Testis (tissue), 3 donors: ENCODE measurements around the gene LARGE1. TPM values are rescaled to one million over a fixed set of nuclear protein-coding genes. Genes with fewer than 3 reads are reported as not detected.

Experiments used
- DNase-seq: peaks from one replicate; pipeline ENCODE4 v3.0.0-alpha.2; 2019
- H3K27ac ChIP-seq, 2 donors: fragments of 200-600 bp; sonication (generic); one replicate each; pipeline ENCODE4 v1.5.1; 2019
- H3K27me3 ChIP-seq: fragments of 200-600 bp; sonication (generic); one replicate; pipeline ENCODE4 v1.5.1; 2019
- H3K36me3 ChIP-seq: fragments of 200-600 bp; sonication (generic); one replicate; pipeline ENCODE4 v1.5.1; 2017; ENCODE audit warnings: low read depth; ENCODE audit errors: missing control alignments
- H3K4me1 ChIP-seq: fragments of 200-600 bp; sonication (generic); one replicate; pipeline ENCODE4 v1.5.1; 2019
- H3K4me3 ChIP-seq, 2 donors: fragments of 200-600 bp; sonication (generic); one replicate each; pipeline ENCODE4 v1.5.1; 2017 to 2019
- H3K9me3 ChIP-seq: fragments of 200-600 bp; sonication (generic); one replicate; pipeline ENCODE4 v1.5.1; 2017
- POLR2A ChIP-seq: fragments of 450-650 bp; IDR thresholded peaks from one replicate; pipeline ENCODE4 v1.6.1; 2017; ENCODE audit warnings: antibody characterized with exemption, mild to moderate bottlenecking, moderate library complexity
- WGBS, 2 donors: methylation state at CpG; one replicate each; pipeline ENCODE4 v1.1.5; 2018; 5-methylcytosine and 5-hydroxymethylcytosine counted together
- intact Hi-C: fragments of 100-400 bp; cut with DNase I; formaldehyde crosslinking; loops from one replicate; pipeline ENCODE4 v1.15.1; 2023; ENCODE audit warnings: low total_unique reads
- polyA plus RNA-seq: library from polyadenylated mRNA; stranded (reverse); fragments of 350-450 nt; fragmentation: Illumina TruSeq; extraction: RNeasy Lipid Tissue Mini Kit (QIAGEN cat#74804); gene quantifications from one replicate; pipeline ENCODE4 v1.2.3, GENCODE V29; 2014; ENCODE audit warnings: low read depth, low replicate concordance; ENCODE audit not compliant: insufficient read depth
- total RNA-seq, 2 donors: library from RNA; depleted of rRNA; stranded (reverse); fragments of >200 nt; gene quantifications; one replicate each; pipeline ENCODE4 v1.2.3, GENCODE V29; 2016
- TF ChIP-seq, protein P1 (sequence below), 3 experiments: fragments of 450-650 bp in 2 of 3; fragments of 200-600 bp in 1 of 3; sonication (generic) in 1 of 3; IDR thresholded peaks; one replicate each; pipeline ENCODE4 v1.5.1; 2016 to 2019; ENCODE audit warnings: antibody characterized with exemption in 3 of 3, mild to moderate bottlenecking in 2 of 3, moderate library complexity in 1 of 3

Gene LARGE1
- total and polyA plus RNA-seq, 3 donors from 2014 or later: 19.5 to 27.3 (median 21.8) TPM

DNA sequence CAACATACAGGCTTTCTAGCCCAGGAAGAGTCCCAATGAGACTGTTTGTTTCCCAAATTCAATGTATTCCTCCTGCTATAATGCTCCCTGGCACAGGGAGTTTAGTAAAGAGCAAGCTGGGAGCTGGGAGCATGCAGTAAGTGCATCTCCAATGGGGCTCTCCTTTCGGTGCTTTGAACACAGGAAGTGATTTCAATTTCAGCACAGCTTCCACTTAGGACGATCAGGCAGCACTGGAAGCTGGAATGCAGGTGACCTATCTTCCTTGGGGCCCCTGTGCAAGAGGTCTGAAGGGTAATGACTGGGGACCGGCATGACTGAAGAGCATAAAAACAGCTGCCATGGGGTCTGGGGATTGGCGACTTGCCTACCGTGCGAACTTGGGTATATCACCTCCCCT lies 76.0 kb downstream of the LARGE1 start:
- Histone ChIP-seq H3K9me3 (no peaks in the 10 kb centered on the region), H3K27me3 (no peaks in the 10 kb centered on the region), H3K36me3 (no peaks in the 10 kb centered on the region), H3K4me3 (no peak overlapping the region), H3K27ac (no peak overlapping the region), H3K4me1 (peaks cover 6% of the 10 kb centered on the region)
- no peak for TF ChIP-seq POLR2A
- TF ChIP-seq, protein P1, sequence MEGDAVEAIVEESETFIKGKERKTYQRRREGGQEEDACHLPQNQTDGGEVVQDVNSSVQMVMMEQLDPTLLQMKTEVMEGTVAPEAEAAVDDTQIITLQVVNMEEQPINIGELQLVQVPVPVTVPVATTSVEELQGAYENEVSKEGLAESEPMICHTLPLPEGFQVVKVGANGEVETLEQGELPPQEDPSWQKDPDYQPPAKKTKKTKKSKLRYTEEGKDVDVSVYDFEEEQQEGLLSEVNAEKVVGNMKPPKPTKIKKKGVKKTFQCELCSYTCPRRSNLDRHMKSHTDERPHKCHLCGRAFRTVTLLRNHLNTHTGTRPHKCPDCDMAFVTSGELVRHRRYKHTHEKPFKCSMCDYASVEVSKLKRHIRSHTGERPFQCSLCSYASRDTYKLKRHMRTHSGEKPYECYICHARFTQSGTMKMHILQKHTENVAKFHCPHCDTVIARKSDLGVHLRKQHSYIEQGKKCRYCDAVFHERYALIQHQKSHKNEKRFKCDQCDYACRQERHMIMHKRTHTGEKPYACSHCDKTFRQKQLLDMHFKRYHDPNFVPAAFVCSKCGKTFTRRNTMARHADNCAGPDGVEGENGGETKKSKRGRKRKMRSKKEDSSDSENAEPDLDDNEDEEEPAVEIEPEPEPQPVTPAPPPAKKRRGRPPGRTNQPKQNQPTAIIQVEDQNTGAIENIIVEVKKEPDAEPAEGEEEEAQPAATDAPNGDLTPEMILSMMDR (IDR thresholded peaks at IDR 0.05): no peak
- 72 to 81% methylated on average over 6 of the region's 6 CpGs for WGBS, 2 donors
- DNase-seq: no peak
- intact Hi-C loops: no loop called here

DNA sequence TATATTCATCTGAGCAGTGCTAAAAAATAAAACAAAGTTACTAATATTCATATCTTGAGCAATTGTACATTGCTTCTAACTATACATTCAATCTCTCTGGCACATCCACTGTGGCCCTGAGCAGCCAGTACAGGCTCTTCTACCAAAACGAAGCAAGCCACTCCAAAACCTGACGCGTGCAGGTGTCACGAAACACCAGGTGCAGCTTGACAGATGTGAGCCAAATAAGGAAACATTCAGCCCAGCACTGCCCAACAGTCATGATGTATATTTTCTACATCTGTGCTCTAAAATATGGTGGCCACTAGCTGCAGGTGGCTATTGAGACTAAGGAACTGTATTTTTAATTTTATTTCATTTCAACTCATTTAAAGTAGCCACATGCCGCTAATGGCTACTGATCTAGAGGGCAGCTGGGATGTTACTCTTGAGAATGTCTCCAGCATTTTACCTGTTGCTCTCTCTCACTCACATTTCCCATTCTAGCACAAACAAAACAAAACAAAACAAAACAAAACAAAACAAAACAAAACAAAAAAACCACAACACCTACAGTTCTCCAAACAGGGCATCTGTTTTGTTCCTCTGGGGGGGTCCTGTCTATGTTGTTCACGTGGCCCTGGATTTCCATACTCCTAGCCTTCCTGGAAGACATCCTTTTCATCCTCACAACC lies 77.7 kb downstream of the LARGE1 start:
- no peaks in the 10 kb centered on the region for H3K9me3 ChIP-seq
- no peaks in the 10 kb centered on the region for H3K27me3 ChIP-seq
- intact Hi-C loops: no loop called here
- no peak overlapping the region for H3K4me3 ChIP-seq
- no peak for DNase-seq
- no peak overlapping the region for H3K27ac ChIP-seq
- TF ChIP-seq POLR2A: no peak
- TF ChIP-seq, protein P1 (IDR thresholded peaks at IDR 0.05): no peak
- H3K36me3 ChIP-seq: no peaks in the 10 kb centered on the region
- 88% methylated on average over 6 of the region's 6 CpGs for WGBS, 2 donors
- H3K4me1 ChIP-seq: peaks cover 6% of the 10 kb centered on the region

DNA sequence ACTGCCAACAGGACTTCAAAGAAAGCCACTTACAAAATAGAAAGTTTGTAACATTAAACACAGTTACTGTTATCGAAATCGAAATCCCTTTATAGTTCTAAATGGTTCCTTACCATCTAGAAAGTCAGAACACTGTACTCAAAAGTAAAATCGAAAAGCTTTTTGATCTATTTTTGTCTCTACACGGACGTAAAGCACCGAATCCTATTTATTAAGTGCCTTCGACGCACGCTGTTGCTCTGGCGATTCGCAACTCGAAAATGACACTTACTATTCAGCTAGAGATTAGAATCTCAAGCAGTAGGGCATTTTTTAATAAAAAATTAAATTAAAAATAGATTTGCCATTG lies 78.3 kb downstream of the LARGE1 start:
- no peaks in the 10 kb centered on the region for H3K9me3 ChIP-seq
- DNase-seq: no peak
- 78 to 90% methylated on average over 12 of the region's 12 CpGs for WGBS, 2 donors
- TF ChIP-seq POLR2A: no peak
- TF ChIP-seq, protein P1 (IDR thresholded peaks at IDR 0.05): no peak
- no peak overlapping the region for H3K4me3 ChIP-seq
- H3K27ac ChIP-seq: no peak overlapping the region
- H3K27me3 ChIP-seq: no peaks in the 10 kb centered on the region
- no peaks in the 10 kb centered on the region for H3K36me3 ChIP-seq
- H3K4me1 ChIP-seq: peaks cover 6% of the 10 kb centered on the region
- intact Hi-C loops: no loop called here

- TF ChIP-seq, protein P1 (IDR thresholded peaks at IDR 0.05): no peak
- no peak for TF ChIP-seq POLR2A
- Histone ChIP-seq H3K27ac (no peak overlapping the region), H3K27me3 (no peaks in the 10 kb centered on the region), H3K36me3 (no peaks in the 10 kb centered on the region), H3K4me1 (peaks cover 6% of the 10 kb centered on the region), H3K9me3 (no peaks in the 10 kb centered on the region), H3K4me3 (no peak overlapping the region)
- 55 to 67% methylated on average over 4 of the region's 4 CpGs for WGBS, 2 donors
- intact Hi-C loops: no loop called here
- no peak for DNase-seq
Observed at GRCh38 chr22:33841281-33842005, 78.8 kb downstream of the LARGE1 start.
